PC-3 (cell line): ENCODE results near the gene MAD2L1BP.

Experiments used
- CTCF ChIP-seq: fragments of 300-600 bp; sonication (generic); conservative IDR thresholded peaks from 2 replicates; pipeline ENCODE4 v1.5.1; 2017; ENCODE audit warnings: antibody characterized with exemption, low read depth, mild to moderate bottlenecking, low read length
- EZH2 ChIP-seq: fragments of 300-600 bp; sonication (generic); IDR thresholded peaks from one replicate; pipeline ENCODE4 v1.6.1; 2017; ENCODE audit warnings: antibody characterized with exemption, mild to moderate bottlenecking, low read length; ENCODE audit not compliant: unreplicated experiment
- EZH2phosphoT487 ChIP-seq: fragments of 300-600 bp; sonication (generic); IDR thresholded peaks from 2 replicates; pipeline ENCODE4 v1.6.1; 2018; ENCODE audit warnings: mild to moderate bottlenecking, antibody characterized with exemption, low read length, borderline replicate concordance

DNA sequence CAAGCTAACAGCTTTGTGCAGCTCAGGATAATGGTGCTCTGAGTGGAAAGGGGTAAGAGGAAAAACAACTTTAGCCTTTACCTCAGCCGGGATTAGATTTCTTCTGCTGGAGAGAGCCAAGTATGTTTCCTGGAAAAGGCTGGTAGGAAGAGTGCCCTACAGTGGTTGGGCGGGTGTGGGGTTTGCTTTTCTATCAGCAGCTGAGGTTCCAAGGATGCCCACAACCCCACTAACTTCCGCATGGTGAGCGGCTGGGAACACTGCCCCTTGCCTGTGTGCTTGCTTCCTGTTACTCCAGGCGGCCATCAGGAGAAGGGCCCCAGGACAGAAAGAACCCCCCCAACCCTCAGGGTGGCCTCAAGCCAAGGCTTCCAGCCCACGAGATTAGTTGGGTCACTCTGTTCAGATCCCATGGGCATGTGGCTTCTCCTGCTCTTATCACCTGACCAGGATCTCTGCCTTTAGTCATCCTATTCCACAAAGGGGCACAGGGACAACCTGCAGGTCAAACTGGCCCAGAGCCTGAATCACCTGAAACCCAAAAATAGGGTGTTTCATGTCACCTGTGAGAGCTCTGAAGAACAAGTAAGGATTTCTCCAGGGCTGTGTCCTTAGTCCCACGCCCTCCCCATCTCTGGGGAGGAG, 41.4 kb downstream of the MAD2L1BP start:
- TF ChIP-seq CTCF: no peak
- no peak for TF ChIP-seq EZH2phosphoT487
- no peak for TF ChIP-seq EZH2
